Thyroid gland (tissue), 4 donors: ENCODE measurements around the gene GALNT2. TPM values are rescaled to one million over a fixed set of nuclear protein-coding genes. Genes with fewer than 3 reads are reported as not detected.

Experiments
- DNase-seq, 2 donors: peaks; one replicate each; pipeline ENCODE4 v3.0.0-alpha.2; 2019
- H3K27ac ChIP-seq, 3 donors: fragments of 200-600 bp; sonication (generic); 1 replicate in 2 of 3; 2 replicates in 1 of 3; pipeline ENCODE4 v1.5.1; 2016 to 2019; ENCODE audit warnings: mild to moderate bottlenecking in 1 of 3, moderate library complexity in 1 of 3
- H3K27me3 ChIP-seq: fragments of 200-600 bp; sonication (generic); one replicate; pipeline ENCODE4 v1.5.1; 2019
- H3K36me3 ChIP-seq, 2 donors: fragments of 200-600 bp; sonication (generic); one replicate each; pipeline ENCODE4 v1.5.1; 2016 to 2019
- H3K4me1 ChIP-seq, 2 donors: fragments of 200-600 bp; sonication (generic); one replicate each; pipeline ENCODE4 v1.5.1; 2017 to 2019
- H3K4me3 ChIP-seq, 3 donors: fragments of 200-600 bp; sonication (generic); replicated peaks in 1 of 3; 1 replicate in 2 of 3; 2 replicates in 1 of 3; pipeline ENCODE4 v1.5.1; 2016; ENCODE audit warnings: mild to moderate bottlenecking in 1 of 3
- H3K9me3 ChIP-seq: fragments of 200-600 bp; sonication (generic); one replicate; pipeline ENCODE4 v1.5.1; 2017
- CTCF ChIP-seq, 6 experiments: fragments of 200-600 bp in 3 of 6; fragments of 450-650 bp in 3 of 6; sonication (generic) in 3 of 6; IDR thresholded peaks; one replicate each; pipeline ENCODE4 v1.5.1; 2016 to 2019; ENCODE audit warnings: antibody characterized with exemption in 6 of 6, mild to moderate bottlenecking in 2 of 6, inconsistent platforms in 1 of 6, moderate library complexity in 1 of 6
- POLR2A ChIP-seq, 2 donors: fragments of 450-650 bp; IDR thresholded peaks; one replicate each; pipeline ENCODE4 v1.6.1; 2017; ENCODE audit warnings: antibody characterized with exemption in 2 of 2, mild to moderate bottlenecking in 2 of 2, moderate library complexity in 1 of 2
- whole genome bisulfite sequencing, 2 donors: methylation state at CpG; one replicate each; pipeline ENCODE4 v1.1.5; 2017; 5-methylcytosine and 5-hydroxymethylcytosine counted together
- intact Hi-C: fragments of 100-400 bp; cut with DNase I; formaldehyde crosslinking; loops from one replicate; pipeline ENCODE4 v1.15.1; 2023
- total RNA-seq, 4 donors: library from RNA; depleted of rRNA; stranded (reverse); fragments of >200 nt; gene quantifications; one replicate each; pipeline ENCODE4 v1.2.3, GENCODE V29; 2016

Gene GALNT2
- total RNA-seq, 4 donors from 2014 or later = 26.2 to 48.9 (median 42.3) TPM

GRCh38 chr1:230148768-230149469, 81.9 kb downstream of the GALNT2 start:
- intact Hi-C loops = no loop called here
- H3K27ac ChIP-seq = no peak overlapping the region
- H3K27me3 ChIP-seq = no peaks in the 10 kb centered on the region
- H3K4me3 ChIP-seq = no peak overlapping the region
- H3K9me3 ChIP-seq = no peaks in the 10 kb centered on the region
- H3K36me3 ChIP-seq = no peaks in the 10 kb centered on the region
- no peak for TF ChIP-seq CTCF (IDR thresholded peaks at IDR 0.05)
- no peak for TF ChIP-seq POLR2A (IDR thresholded peaks at IDR 0.05)
- H3K4me1 ChIP-seq = peaks cover 28 to 35% of the 10 kb centered on the region in 2 donors
- no peak for DNase-seq
- WGBS, 2 donors = 95% methylated on average over 11 of the region's 11 CpGs

GRCh38 chr1:230149751-230150584, 82.9 kb downstream of the GALNT2 start:
- H3K36me3 ChIP-seq = no peaks in the 10 kb centered on the region
- 77 to 87% methylated on average over 15 of the region's 15 CpGs for WGBS, 2 donors
- H3K4me1 ChIP-seq = peaks cover 31 to 43% of the 10 kb centered on the region in 2 donors
- no peaks in the 10 kb centered on the region for H3K9me3 ChIP-seq
- H3K27ac ChIP-seq = no peak overlapping the region
- H3K4me3 ChIP-seq = no peak overlapping the region
- intact Hi-C loops = no loop called here
- no peaks in the 10 kb centered on the region for H3K27me3 ChIP-seq
- no peak for TF ChIP-seq POLR2A (IDR thresholded peaks at IDR 0.05)
- no peak for TF ChIP-seq CTCF (IDR thresholded peaks at IDR 0.05)
- DNase-seq = no peak

GRCh38 chr1:230150615-230151014, 83.6 kb downstream of the GALNT2 start:
- no peaks in the 10 kb centered on the region for H3K9me3 ChIP-seq
- intact Hi-C loops = no loop called here
- WGBS, 2 donors = 78 to 80% methylated on average over 7 of the region's 7 CpGs
- no peak overlapping the region for H3K27ac ChIP-seq
- TF ChIP-seq POLR2A (IDR thresholded peaks at IDR 0.05) (no peak), CTCF (IDR thresholded peaks at IDR 0.05) (no peak)
- no peaks in the 10 kb centered on the region for H3K27me3 ChIP-seq
- H3K36me3 ChIP-seq = no peaks in the 10 kb centered on the region
- no peak for DNase-seq
- H3K4me3 ChIP-seq = no peak overlapping the region
- H3K4me1 ChIP-seq = peaks cover 31 to 45% of the 10 kb centered on the region in 2 donors

- TF ChIP-seq CTCF (IDR thresholded peaks at IDR 0.05) = no peak
- no peak for TF ChIP-seq POLR2A (IDR thresholded peaks at IDR 0.05)
- no peak for DNase-seq
- Histone ChIP-seq H3K4me3 (no peak overlapping the region), H3K27me3 (no peaks in the 10 kb centered on the region), H3K36me3 (no peaks in the 10 kb centered on the region), H3K27ac (no peak overlapping the region), H3K9me3 (no peaks in the 10 kb centered on the region), H3K4me1 (peaks cover 27 to 35% of the 10 kb centered on the region in 2 donors)
- 96 to 99% methylated on average over 7 of the region's 7 CpGs for whole genome bisulfite sequencing, 2 donors
- intact Hi-C loops = no loop called here
Observed at GRCh38 chr1:230151924-230152468, 85.0 kb downstream of the GALNT2 start.
